ENCODE results near the gene APP.

Gene APP

DNA sequence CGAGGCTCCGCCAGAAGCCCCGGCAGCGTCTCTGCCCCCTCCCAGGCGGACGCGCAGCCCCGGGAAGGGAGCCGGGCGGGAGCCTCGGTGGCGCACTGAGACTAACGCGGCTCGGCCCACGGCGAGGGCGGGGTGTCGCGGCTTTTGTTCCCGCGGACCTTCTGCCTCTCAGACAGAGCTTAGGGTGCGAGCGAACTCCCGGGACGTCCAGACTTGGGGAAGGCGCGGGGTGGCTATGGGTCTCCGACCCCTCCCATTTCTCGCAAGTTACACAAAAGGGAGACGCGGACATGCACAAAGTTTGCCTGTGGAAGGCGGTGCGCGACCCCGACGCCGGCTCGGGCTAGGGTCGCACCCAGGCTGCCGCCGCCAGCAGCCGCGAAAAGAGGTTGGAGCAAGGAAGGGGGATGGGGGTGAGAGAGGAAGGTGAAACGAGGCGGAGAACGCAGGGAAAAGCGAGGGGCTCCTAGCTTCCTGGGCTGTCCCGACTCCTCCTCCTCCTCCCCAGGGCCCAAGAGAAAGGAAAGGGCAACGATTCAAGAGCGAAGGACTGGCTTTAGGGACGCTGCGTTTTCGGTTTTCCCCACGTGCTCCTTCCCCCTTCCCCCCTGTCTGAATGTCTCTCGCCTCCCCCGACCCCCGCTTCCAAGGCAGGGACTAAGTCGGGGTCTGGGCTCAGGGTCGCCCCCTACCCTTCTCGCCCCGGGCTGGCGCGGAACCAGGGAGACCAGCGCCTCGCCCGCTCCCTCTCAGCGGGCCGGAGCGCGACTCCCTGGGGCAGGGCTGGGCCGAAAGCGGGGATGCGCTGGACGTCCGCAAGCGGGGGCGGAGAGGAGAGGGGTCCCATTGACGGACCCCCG lies 729 bp downstream of the APP start (continued):
- peak; percentile 56; the same call in 1 of the 2 replicates for TF ChIP-seq ZNF561 (tag by site-specific recombination; IDR thresholded peaks at IDR 0.05; ENCODE audit: borderline replicate concordance)
- TF ChIP-seq, protein P1, sequence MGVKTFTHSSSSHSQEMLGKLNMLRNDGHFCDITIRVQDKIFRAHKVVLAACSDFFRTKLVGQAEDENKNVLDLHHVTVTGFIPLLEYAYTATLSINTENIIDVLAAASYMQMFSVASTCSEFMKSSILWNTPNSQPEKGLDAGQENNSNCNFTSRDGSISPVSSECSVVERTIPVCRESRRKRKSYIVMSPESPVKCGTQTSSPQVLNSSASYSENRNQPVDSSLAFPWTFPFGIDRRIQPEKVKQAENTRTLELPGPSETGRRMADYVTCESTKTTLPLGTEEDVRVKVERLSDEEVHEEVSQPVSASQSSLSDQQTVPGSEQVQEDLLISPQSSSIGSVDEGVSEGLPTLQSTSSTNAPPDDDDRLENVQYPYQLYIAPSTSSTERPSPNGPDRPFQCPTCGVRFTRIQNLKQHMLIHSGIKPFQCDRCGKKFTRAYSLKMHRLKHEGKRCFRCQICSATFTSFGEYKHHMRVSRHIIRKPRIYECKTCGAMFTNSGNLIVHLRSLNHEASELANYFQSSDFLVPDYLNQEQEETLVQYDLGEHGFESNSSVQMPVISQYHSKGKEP (tag by site-specific recombination; IDR thresholded peaks at IDR 0.05): no peak
- 0 out of 2 replicates have a peak, but pooled peaks have one; percentile 8 for TF ChIP-seq ZNF140 (tag by site-specific recombination; IDR thresholded peaks at IDR 0.05)
- no peak for TF ChIP-seq ZNF350 (tag by site-specific recombination; IDR thresholded peaks at IDR 0.05)
- TF ChIP-seq, protein P2, sequence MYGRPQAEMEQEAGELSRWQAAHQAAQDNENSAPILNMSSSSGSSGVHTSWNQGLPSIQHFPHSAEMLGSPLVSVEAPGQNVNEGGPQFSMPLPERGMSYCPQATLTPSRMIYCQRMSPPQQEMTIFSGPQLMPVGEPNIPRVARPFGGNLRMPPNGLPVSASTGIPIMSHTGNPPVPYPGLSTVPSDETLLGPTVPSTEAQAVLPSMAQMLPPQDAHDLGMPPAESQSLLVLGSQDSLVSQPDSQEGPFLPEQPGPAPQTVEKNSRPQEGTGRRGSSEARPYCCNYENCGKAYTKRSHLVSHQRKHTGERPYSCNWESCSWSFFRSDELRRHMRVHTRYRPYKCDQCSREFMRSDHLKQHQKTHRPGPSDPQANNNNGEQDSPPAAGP (tag by site-specific recombination; IDR thresholded peaks at IDR 0.05): no peak
- TF ChIP-seq ZNF600 (tag by site-specific recombination; IDR thresholded peaks at IDR 0.05): 0 out of 2 replicates have a peak, but pooled peaks have one; percentile 2
- no peak for TF ChIP-seq ZNF423 (tag by site-specific recombination; IDR thresholded peaks at IDR 0.05)
- TF ChIP-seq, protein P3, sequence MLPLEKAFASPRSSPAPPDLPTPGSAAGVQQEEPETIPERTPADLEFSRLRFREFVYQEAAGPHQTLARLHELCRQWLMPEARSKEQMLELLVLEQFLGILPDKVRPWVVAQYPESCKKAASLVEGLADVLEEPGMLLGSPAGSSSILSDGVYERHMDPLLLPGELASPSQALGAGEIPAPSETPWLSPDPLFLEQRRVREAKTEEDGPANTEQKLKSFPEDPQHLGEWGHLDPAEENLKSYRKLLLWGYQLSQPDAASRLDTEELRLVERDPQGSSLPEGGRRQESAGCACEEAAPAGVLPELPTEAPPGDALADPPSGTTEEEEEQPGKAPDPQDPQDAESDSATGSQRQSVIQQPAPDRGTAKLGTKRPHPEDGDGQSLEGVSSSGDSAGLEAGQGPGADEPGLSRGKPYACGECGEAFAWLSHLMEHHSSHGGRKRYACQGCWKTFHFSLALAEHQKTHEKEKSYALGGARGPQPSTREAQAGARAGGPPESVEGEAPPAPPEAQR (tag by site-specific recombination; IDR thresholded peaks at IDR 0.05): no peak
- TF ChIP-seq, protein P4, sequence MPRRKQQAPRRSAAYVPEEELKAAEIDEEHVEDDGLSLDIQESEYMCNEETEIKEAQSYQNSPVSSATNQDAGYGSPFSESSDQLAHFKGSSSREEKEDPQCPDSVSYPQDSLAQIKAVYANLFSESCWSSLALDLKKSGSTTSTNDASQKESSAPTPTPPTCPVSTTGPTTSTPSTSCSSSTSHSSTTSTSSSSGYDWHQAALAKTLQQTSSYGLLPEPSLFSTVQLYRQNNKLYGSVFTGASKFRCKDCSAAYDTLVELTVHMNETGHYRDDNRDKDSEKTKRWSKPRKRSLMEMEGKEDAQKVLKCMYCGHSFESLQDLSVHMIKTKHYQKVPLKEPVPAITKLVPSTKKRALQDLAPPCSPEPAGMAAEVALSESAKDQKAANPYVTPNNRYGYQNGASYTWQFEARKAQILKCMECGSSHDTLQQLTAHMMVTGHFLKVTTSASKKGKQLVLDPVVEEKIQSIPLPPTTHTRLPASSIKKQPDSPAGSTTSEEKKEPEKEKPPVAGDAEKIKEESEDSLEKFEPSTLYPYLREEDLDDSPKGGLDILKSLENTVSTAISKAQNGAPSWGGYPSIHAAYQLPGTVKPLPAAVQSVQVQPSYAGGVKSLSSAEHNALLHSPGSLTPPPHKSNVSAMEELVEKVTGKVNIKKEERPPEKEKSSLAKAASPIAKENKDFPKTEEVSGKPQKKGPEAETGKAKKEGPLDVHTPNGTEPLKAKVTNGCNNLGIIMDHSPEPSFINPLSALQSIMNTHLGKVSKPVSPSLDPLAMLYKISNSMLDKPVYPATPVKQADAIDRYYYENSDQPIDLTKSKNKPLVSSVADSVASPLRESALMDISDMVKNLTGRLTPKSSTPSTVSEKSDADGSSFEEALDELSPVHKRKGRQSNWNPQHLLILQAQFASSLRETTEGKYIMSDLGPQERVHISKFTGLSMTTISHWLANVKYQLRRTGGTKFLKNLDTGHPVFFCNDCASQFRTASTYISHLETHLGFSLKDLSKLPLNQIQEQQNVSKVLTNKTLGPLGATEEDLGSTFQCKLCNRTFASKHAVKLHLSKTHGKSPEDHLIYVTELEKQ (tag by site-specific recombination; IDR thresholded peaks at IDR 0.05; ENCODE audit: borderline replicate concordance): no peak
- TF ChIP-seq ZNF341 (tag by site-specific recombination; IDR thresholded peaks at IDR 0.05; ENCODE audit: low read depth): peak; percentile 97
- TF ChIP-seq ZNF354C (tag by site-specific recombination; IDR thresholded peaks at IDR 0.05; ENCODE audit: borderline replicate concordance, low read depth): no peak
- TF ChIP-seq ZNF670 (tag by site-specific recombination; IDR thresholded peaks at IDR 0.05; ENCODE audit: low read depth): no peak
- TF ChIP-seq SCRT1 (tag by site-specific recombination; IDR thresholded peaks at IDR 0.05; ENCODE audit: borderline replicate concordance): no peak
- no peak for TF ChIP-seq GLIS1 (tag by site-specific recombination; IDR thresholded peaks at IDR 0.05)
- TF ChIP-seq ZNF777 (tag by site-specific recombination; IDR thresholded peaks at IDR 0.05; ENCODE audit: borderline replicate concordance): peak; percentile 73
- no peak for TF ChIP-seq ZFP3 (tag by site-specific recombination; IDR thresholded peaks at IDR 0.05; ENCODE audit: low read depth)
- TF ChIP-seq ZBTB48 (tag by site-specific recombination; IDR thresholded peaks at IDR 0.05): peak; percentile 79; the same call in 1 of the 2 replicates
- TF ChIP-seq, protein P5, sequence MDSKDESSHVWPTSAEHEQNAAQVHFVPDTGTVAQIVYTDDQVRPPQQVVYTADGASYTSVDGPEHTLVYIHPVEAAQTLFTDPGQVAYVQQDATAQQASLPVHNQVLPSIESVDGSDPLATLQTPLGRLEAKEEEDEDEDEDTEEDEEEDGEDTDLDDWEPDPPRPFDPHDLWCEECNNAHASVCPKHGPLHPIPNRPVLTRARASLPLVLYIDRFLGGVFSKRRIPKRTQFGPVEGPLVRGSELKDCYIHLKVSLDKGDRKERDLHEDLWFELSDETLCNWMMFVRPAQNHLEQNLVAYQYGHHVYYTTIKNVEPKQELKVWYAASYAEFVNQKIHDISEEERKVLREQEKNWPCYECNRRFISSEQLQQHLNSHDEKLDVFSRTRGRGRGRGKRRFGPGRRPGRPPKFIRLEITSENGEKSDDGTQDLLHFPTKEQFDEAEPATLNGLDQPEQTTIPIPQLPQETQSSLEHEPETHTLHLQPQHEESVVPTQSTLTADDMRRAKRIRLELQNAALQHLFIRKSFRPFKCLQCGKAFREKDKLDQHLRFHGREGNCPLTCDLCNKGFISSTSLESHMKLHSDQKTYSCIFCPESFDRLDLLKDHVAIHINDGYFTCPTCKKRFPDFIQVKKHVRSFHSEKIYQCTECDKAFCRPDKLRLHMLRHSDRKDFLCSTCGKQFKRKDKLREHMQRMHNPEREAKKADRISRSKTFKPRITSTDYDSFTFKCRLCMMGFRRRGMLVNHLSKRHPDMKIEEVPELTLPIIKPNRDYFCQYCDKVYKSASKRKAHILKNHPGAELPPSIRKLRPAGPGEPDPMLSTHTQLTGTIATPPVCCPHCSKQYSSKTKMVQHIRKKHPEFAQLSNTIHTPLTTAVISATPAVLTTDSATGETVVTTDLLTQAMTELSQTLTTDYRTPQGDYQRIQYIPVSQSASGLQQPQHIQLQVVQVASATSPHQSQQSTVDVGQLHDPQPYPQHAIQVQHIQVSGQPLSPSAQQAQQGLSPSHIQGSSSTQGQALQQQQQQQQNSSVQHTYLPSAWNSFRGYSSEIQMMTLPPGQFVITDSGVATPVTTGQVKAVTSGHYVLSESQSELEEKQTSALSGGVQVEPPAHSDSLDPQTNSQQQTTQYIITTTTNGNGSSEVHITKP (tag by site-specific recombination; IDR thresholded peaks at IDR 0.05): peak; percentile 66
- TF ChIP-seq SP3 (tag by site-specific recombination; IDR thresholded peaks at IDR 0.05): peak; percentile 4
- 0 out of 2 replicates have a peak, but pooled peaks have one; percentile 11 for TF ChIP-seq SP7 (tag by site-specific recombination; IDR thresholded peaks at IDR 0.05)
- TF ChIP-seq ZNF114 (tag by site-specific recombination; IDR thresholded peaks at IDR 0.05): no peak
- TF ChIP-seq, protein P6, sequence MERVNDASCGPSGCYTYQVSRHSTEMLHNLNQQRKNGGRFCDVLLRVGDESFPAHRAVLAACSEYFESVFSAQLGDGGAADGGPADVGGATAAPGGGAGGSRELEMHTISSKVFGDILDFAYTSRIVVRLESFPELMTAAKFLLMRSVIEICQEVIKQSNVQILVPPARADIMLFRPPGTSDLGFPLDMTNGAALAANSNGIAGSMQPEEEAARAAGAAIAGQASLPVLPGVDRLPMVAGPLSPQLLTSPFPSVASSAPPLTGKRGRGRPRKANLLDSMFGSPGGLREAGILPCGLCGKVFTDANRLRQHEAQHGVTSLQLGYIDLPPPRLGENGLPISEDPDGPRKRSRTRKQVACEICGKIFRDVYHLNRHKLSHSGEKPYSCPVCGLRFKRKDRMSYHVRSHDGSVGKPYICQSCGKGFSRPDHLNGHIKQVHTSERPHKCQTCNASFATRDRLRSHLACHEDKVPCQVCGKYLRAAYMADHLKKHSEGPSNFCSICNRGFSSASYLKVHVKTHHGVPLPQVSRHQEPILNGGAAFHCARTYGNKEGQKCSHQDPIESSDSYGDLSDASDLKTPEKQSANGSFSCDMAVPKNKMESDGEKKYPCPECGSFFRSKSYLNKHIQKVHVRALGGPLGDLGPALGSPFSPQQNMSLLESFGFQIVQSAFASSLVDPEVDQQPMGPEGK (tag by site-specific recombination; IDR thresholded peaks at IDR 0.05): peak; percentile 42
- peak; percentile 96 for TF ChIP-seq PRDM1 (tag by site-specific recombination; IDR thresholded peaks at IDR 0.05)
- 0 out of 2 replicates have a peak, but pooled peaks have one; percentile 54 for TF ChIP-seq GLIS2 (tag by site-specific recombination; IDR thresholded peaks at IDR 0.05)
- TF ChIP-seq ZNF792 (tag by site-specific recombination; IDR thresholded peaks at IDR 0.05): no peak

Measured in HEK293 (cell line).